IMR-90 (cell line): ENCODE results near the gene KIRREL1. TPM values are rescaled to one million over a fixed set of nuclear protein-coding genes. Genes with fewer than 3 reads are reported as not detected.

ENCODE experiments used
- ATAC-seq: fragments of 200-7000 bp; cut with Tn5 transposase; 2 replicates; pipeline ENCODE4 v1.9.1; 2020; ENCODE audit warnings: low read depth, mild to moderate bottlenecking, moderate library complexity
- BruUV-seq: library from RNA; stranded (reverse); fragments of 400-500 nt; replicated peaks from 2 replicates; lab custom pipeline; 2021; lab: Mats Ljungman, UMichigan
- CTCF ChIA-PET: fragments of 300-600 bp; formaldehyde crosslinking; extraction: SDS; loops from one replicate; lab custom pipeline; 2021; ENCODE audit warnings: antibody characterized with exemption; lab: Yijun Ruan, JAX
- POLR2A ChIA-PET: fragments of 300-600 bp; sonication (Branson Sonifier 250); formaldehyde crosslinking; loops from one replicate; lab custom pipeline; 2022; ENCODE audit warnings: antibody characterized with exemption; ENCODE audit not compliant: unreplicated experiment; lab: Charles Lee
- DNase-seq: peaks from one replicate; pipeline ENCODE4 v3.0.0; 2013
- H2AFZ ChIP-seq: replicated peaks from 2 replicates; pipeline ENCODE3; 2013; ENCODE audit warnings: low read length, mild to moderate bottlenecking; ENCODE audit not compliant: poor library complexity
- H2AK5ac ChIP-seq: 2 replicates; pipeline ENCODE4 v1.6.1; 2013; ENCODE audit warnings: low read depth, low read length, inconsistent platforms
- H2AK9ac ChIP-seq: replicated peaks from 2 replicates; pipeline ENCODE3; 2013; ENCODE audit warnings: mild to moderate bottlenecking, low read depth, low read length, moderate library complexity; ENCODE audit not compliant: poor library complexity
- H2BK120ac ChIP-seq: 2 replicates; pipeline ENCODE4 v1.6.1; 2013; ENCODE audit warnings: low read depth, low read length, inconsistent platforms
- H2BK15ac ChIP-seq: 3 replicates; pipeline ENCODE4 v1.6.1; 2013; ENCODE audit warnings: low read depth, low read length, inconsistent platforms
- H2BK20ac ChIP-seq: 2 replicates; pipeline ENCODE4 v1.6.1; 2013; ENCODE audit warnings: low read depth, mild to moderate bottlenecking, inconsistent platforms, low read length, moderate library complexity
- H2BK5ac ChIP-seq: 2 replicates; pipeline ENCODE4 v1.6.1; 2013; ENCODE audit warnings: mild to moderate bottlenecking, low read depth, low read length, inconsistent platforms; ENCODE audit not compliant: poor library complexity, severe bottlenecking
- H3K14ac ChIP-seq: replicated peaks from 2 replicates; pipeline ENCODE4 v1.6.1; 2013; ENCODE audit warnings: low read depth, low read length, inconsistent platforms
- H3K18ac ChIP-seq: 2 replicates; pipeline ENCODE4 v1.6.1; 2013; ENCODE audit warnings: low read depth, low read length, control low read depth
- H3K23ac ChIP-seq: 2 replicates; pipeline ENCODE4 v1.6.1; 2013; ENCODE audit warnings: low read depth, low read length, inconsistent platforms
- H3K27ac ChIP-seq: 2 replicates; pipeline ENCODE4 v1.5.1; 2013; ENCODE audit warnings: mild to moderate bottlenecking, control low read depth, low read length; ENCODE audit not compliant: insufficient read depth
- H3K27me3 ChIP-seq: 2 replicates; pipeline ENCODE4 v1.6.1; 2013; ENCODE audit warnings: low read length; ENCODE audit not compliant: control insufficient read depth, insufficient read depth
- H3K36me3 ChIP-seq: 2 replicates; pipeline ENCODE4 v1.6.1; 2013; ENCODE audit warnings: low read length, mixed read lengths; ENCODE audit not compliant: control insufficient read depth, insufficient read depth
- H3K4ac ChIP-seq: 2 replicates; pipeline ENCODE4 v1.6.1; 2013; ENCODE audit warnings: low read depth, low read length, inconsistent platforms
- H3K4me1 ChIP-seq: 2 replicates; pipeline ENCODE4 v1.6.1; 2013; ENCODE audit warnings: low read length, mixed read lengths; ENCODE audit not compliant: control insufficient read depth, insufficient read depth
- H3K4me2 ChIP-seq: 2 replicates; pipeline ENCODE4 v1.6.1; 2013; ENCODE audit warnings: low read depth, mild to moderate bottlenecking, control low read depth, low read length, moderate library complexity
- H3K4me3 ChIP-seq: 2 replicates; pipeline ENCODE4 v1.5.1; 2013; ENCODE audit warnings: low read depth, mild to moderate bottlenecking, control low read depth, low read length, moderate library complexity; ENCODE audit not compliant: insufficient read depth
- H3K56ac ChIP-seq: 2 replicates; pipeline ENCODE4 v1.6.1; 2013; ENCODE audit warnings: low read length, inconsistent platforms; ENCODE audit not compliant: insufficient read depth; ENCODE audit errors: extremely low read depth
- H3K79me1 ChIP-seq, 2 experiments: 2 replicates each; pipeline ENCODE4 v1.6.1; 2013; ENCODE audit warnings: low read length in 2 of 2, inconsistent platforms in 1 of 2, low read depth in 1 of 2
- H3K9ac ChIP-seq: 2 replicates; pipeline ENCODE4 v1.6.1; 2013; ENCODE audit warnings: low read depth, low read length, control low read depth
- H3K9me1 ChIP-seq: 2 replicates; pipeline ENCODE4 v1.6.1; 2013; ENCODE audit warnings: low read length, inconsistent platforms; ENCODE audit not compliant: insufficient read depth
- H3K9me3 ChIP-seq: 2 replicates; pipeline ENCODE4 v1.6.1; 2013; ENCODE audit warnings: low read length; ENCODE audit not compliant: control insufficient read depth, insufficient read depth
- H4K20me1 ChIP-seq: 2 replicates; pipeline ENCODE4 v1.6.1; 2013; ENCODE audit warnings: low read length, inconsistent platforms; ENCODE audit not compliant: insufficient read depth
- H4K5ac ChIP-seq: 2 replicates; pipeline ENCODE4 v1.6.1; 2013; ENCODE audit warnings: mild to moderate bottlenecking, low read depth, low read length, control low read depth
- H4K8ac ChIP-seq, 2 experiments: 2 replicates each; pipeline ENCODE4 v1.6.1; 2013; ENCODE audit warnings: low read depth in 2 of 2, low read length in 2 of 2, control low read depth in 1 of 2, inconsistent platforms in 1 of 2
- H4K91ac ChIP-seq: 2 replicates; pipeline ENCODE4 v1.6.1; 2013; ENCODE audit warnings: low read depth, low read length, inconsistent platforms; ENCODE audit not compliant: insufficient read depth
- BHLHE40 ChIP-seq: fragments of 150-350 bp; IDR thresholded peaks from 2 replicates; pipeline ENCODE4 v1.6.1; 2016; ENCODE audit warnings: mild to moderate bottlenecking, low read depth, low read length
- CEBPB ChIP-seq: IDR thresholded peaks from 2 replicates; pipeline ENCODE4 v1.6.1; 2012; ENCODE audit warnings: low read depth, low read length, improper control_type of control experiment
- MAFK ChIP-seq: IDR thresholded peaks from 2 replicates; pipeline ENCODE4 v1.6.1; 2012; ENCODE audit warnings: low read depth, low read length, improper control_type of control experiment
- POLR2A ChIP-seq: IDR thresholded peaks from 2 replicates; pipeline ENCODE4 v1.6.1; 2012; ENCODE audit warnings: mild to moderate bottlenecking, low read depth, low read length
- WGBS, 2 experiments: methylation state at CpG; one replicate each; pipeline versions ENCODE4 v1.1.5 to v1.1.7; 2013; ENCODE audit warnings: missing lambda C conversion rate in 2 of 2; ENCODE audit not compliant: insufficient read length in 1 of 2; ENCODE audit errors: extremely low coverage in 2 of 2; 5-methylcytosine and 5-hydroxymethylcytosine counted together
- dilution Hi-C: fragments of 300-500 bp; cut with HindIII; formaldehyde crosslinking; loops from one replicate; pipeline ENCODE4 v1.14.3; 2018; ENCODE audit warnings: low sequenced_read_pairs; ENCODE audit not compliant: unreplicated experiment
- in situ Hi-C: fragments of 300-500 bp; cut with MboI; formaldehyde crosslinking; loops from 3 replicates; pipeline ENCODE4 v1.14.3; 2019; ENCODE audit warnings: low sequenced_read_pairs, inconsistent platforms, mixed read lengths
- intact Hi-C: fragments of 100-400 bp; cut with micrococcal nuclease; formaldehyde crosslinking; loops from 2 replicates; pipeline ENCODE4 v1.10.0; 2022
- polyA plus RNA-seq, 3 experiments: library from polyadenylated mRNA; depleted of rRNA; stranded (reverse); fragments of >200 nt; gene quantifications; 2 replicates each; pipeline ENCODE4 v1.2.3, GENCODE V29; 2012; ENCODE audit warnings: low replicate concordance in 1 of 3
- total RNA-seq: library from RNA; depleted of rRNA; stranded (reverse); fragments of >200 nt; gene quantifications from 2 replicates; pipeline ENCODE4 v1.2.3, GENCODE V29; 2012

KIRREL1 gene
- total and polyA plus RNA-seq, 2 of the 4 experiments (the other 2 are of a cell fraction), result 58.1 to 64.7 TPM

DNA sequence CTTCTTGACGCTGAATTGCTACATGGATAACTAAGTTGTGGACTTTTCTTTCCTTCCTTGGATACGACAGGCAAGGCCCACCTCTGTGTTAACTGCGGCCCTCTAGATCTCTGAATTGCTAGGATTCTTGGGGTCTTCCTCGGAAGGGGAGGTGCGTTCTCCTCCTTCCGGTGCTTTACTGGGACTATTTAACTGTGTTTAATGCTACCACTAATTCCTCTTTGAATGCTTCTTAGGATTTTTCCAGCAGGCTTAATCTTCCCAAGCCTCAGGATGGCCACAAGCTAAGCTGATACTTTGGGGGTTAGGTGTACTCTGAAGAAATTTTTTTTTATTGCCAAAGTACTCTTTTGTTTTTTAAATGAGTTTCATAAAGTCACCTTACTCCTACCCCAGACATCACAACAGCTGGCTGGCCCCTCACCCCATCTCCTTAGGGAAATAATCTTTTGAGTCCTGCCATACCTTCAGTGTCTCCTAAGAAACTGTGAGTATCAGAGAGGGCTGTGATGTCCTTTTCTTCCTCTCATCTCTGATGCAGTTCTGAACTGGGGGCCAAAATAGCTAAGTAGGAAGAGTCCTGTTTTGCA, 21.4 kb downstream of the KIRREL1 start:
- peak overlapping the region; percentile 49; the same call in 1 of the 2 replicates for H3K27ac ChIP-seq
- H2AFZ ChIP-seq, result no peak overlapping the region
- ATAC-seq (no peak), DNase-seq (no peak)
- peak overlapping the region; percentile 39; the same call in 1 of the 2 replicates for H4K5ac ChIP-seq
- no peaks in the 10 kb centered on the region for H3K9me3 ChIP-seq
- H3K9ac ChIP-seq, result no peak overlapping the region
- no peak overlapping the region for H3K4me3 ChIP-seq
- peaks cover 36 to 77% of the 10 kb centered on the region in 2 experiments for H3K79me1 ChIP-seq
- no peak overlapping the region for H3K14ac ChIP-seq
- dilution Hi-C loops (no loop called here), intact Hi-C loops (no loop called here), in situ Hi-C loops (no loop called here)
- no TSS peak for BruUV-seq
- H3K9me1 ChIP-seq, result peaks cover 33% of the 10 kb centered on the region
- ChIA-PET CTCF (no interaction called here), POLR2A (no interaction called here)
- no peak overlapping the region for H3K56ac ChIP-seq
- no peak overlapping the region for H2AK9ac ChIP-seq
- peak overlapping the region; percentile 63 for H3K23ac ChIP-seq
- H2BK120ac ChIP-seq, result peak overlapping the region; percentile 35; the same call in 1 of the 2 replicates
- H3K4ac ChIP-seq, result peak overlapping the region; percentile 65
- no CpG with 5 or more reads among the region's 6 CpGs for WGBS, 2 experiments
- peaks cover 62% of the 10 kb centered on the region for H3K4me1 ChIP-seq
- peak overlapping the region; percentile 30 for H2BK5ac ChIP-seq
- H3K18ac ChIP-seq, result peak overlapping the region; percentile 30
- H2BK15ac ChIP-seq, result peak overlapping the region; percentile 22; the same call in 1 of the 3 replicates
- no peak for TF ChIP-seq CEBPB
- no peak for TF ChIP-seq POLR2A
- no peak for TF ChIP-seq MAFK
- TF ChIP-seq BHLHE40, result no peak
- H4K91ac ChIP-seq, result peak overlapping the region; percentile 51
- no peak overlapping the region for H2BK20ac ChIP-seq
- peak overlapping the region; percentile 10 to 32; a peak in 1 of 4 replicates for H4K8ac ChIP-seq
- H2AK5ac ChIP-seq, result peak overlapping the region; percentile 63; the same call in 1 of the 2 replicates
- H3K4me2 ChIP-seq, result no peak overlapping the region; the same call in 1 of the 2 replicates
- H3K36me3 ChIP-seq, result peaks cover 8% of the 10 kb centered on the region
- H3K27me3 ChIP-seq, result no peaks in the 10 kb centered on the region
- peaks cover 11% of the 10 kb centered on the region for H4K20me1 ChIP-seq
